NT2/D1 (cell line): ENCODE measurements around the gene NLGN1.

ENCODE experiments used
- SUZ12 ChIP-seq: IDR thresholded peaks from 2 replicates; pipeline ENCODE4 v1.6.1; 2011; ENCODE audit not compliant: insufficient read length, insufficient read depth; ENCODE audit errors: extremely low read depth
- YY1 ChIP-seq: IDR thresholded peaks from 2 replicates; pipeline ENCODE4 v1.6.1; 2011; ENCODE audit not compliant: insufficient read length, insufficient read depth
- ZNF274 ChIP-seq: IDR thresholded peaks from 2 replicates; pipeline ENCODE4 v1.6.1; 2011; ENCODE audit warnings: mild to moderate bottlenecking, low read depth, low read length

DNA sequence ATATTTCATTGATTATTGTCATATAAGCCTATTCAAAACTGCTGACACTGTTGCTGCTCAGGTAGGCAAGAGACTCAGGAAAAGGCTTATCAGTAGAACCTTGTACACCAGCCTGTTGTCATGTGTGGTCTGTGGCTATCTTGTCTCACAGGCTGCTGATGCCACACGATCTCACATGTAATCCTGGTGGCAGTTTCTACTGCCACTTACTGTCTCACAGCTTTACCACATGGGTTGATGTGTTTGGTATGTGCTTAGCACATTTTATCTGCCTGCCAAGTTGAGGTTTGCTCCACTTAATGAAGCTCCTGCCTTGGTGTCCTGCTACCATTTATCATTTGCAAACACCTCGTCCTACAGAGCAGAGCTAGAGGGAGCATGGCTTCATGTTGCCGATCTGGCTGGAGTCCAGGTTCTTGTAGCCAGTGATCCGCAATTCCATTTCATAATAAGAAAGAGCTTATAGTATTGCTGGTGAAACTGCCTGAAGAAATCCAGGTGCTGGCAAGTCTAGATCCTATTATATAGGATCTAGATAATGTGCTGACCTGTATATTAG is 637.9 kb downstream of the NLGN1 start:
- TF ChIP-seq ZNF274: no peak
- TF ChIP-seq YY1: no peak
- no peak for TF ChIP-seq SUZ12
